Endodermal cell (in vitro differentiated cells): ENCODE data around the gene ERC1. TPM values are rescaled to one million over a fixed set of nuclear protein-coding genes. Genes with fewer than 3 reads are reported as not detected.

Experiments used
- DNase-seq: peaks from one replicate; pipeline ENCODE4 v3.0.0-alpha.2; 2017
- H3K27ac ChIP-seq: 2 replicates; pipeline ENCODE4 v1.5.1; 2013; ENCODE audit warnings: mild to moderate bottlenecking, low read depth, low read length, moderate library complexity
- H3K27me3 ChIP-seq: 2 replicates; pipeline ENCODE4 v1.6.1; 2013; ENCODE audit warnings: mild to moderate bottlenecking, low read length, moderate library complexity; ENCODE audit not compliant: insufficient read depth, control insufficient read depth, poor library complexity, severe bottlenecking
- H3K36me3 ChIP-seq: 2 replicates; pipeline ENCODE4 v1.7.0; 2013; ENCODE audit warnings: mild to moderate bottlenecking, low read length, moderate library complexity; ENCODE audit not compliant: control insufficient read depth, insufficient read depth
- H3K4me1 ChIP-seq: one replicate; pipeline ENCODE4 v1.7.0; 2013; ENCODE audit warnings: low read length; ENCODE audit not compliant: control insufficient read depth, insufficient read depth
- H3K4me3 ChIP-seq: 2 replicates; pipeline ENCODE4 v1.5.1; 2013; ENCODE audit warnings: mild to moderate bottlenecking, low read length, moderate library complexity
- H3K9ac ChIP-seq: 2 replicates; pipeline ENCODE4 v1.6.1; 2013; ENCODE audit warnings: mild to moderate bottlenecking, low read length, moderate library complexity; ENCODE audit not compliant: poor library complexity, severe bottlenecking; ENCODE audit errors: extremely low read depth
- H3K9me3 ChIP-seq: 2 replicates; pipeline ENCODE4 v1.6.1; 2013; ENCODE audit warnings: mild to moderate bottlenecking, low read length, moderate library complexity; ENCODE audit not compliant: control insufficient read depth
- H3K27ac Mint-ChIP-seq: 2 replicates; pipeline ENCODE4 v1.8.0; 2020; ENCODE audit warnings: mixed read lengths
- H3K27me3 Mint-ChIP-seq: 2 replicates; pipeline ENCODE4 v1.8.0; 2021; ENCODE audit warnings: mild to moderate bottlenecking, mixed read lengths; ENCODE audit not compliant: insufficient read depth
- H3K36me3 Mint-ChIP-seq: 2 replicates; pipeline ENCODE4 v1.8.0; 2020; ENCODE audit warnings: low read depth, mixed read lengths
- H3K4me1 Mint-ChIP-seq: 2 replicates; pipeline ENCODE4 v1.8.0; 2020; ENCODE audit warnings: mixed read lengths
- H3K4me3 Mint-ChIP-seq: 2 replicates; pipeline ENCODE4 v1.8.0; 2020; ENCODE audit warnings: mild to moderate bottlenecking, moderate library complexity, mixed read lengths
- H3K9me3 Mint-ChIP-seq: 2 replicates; pipeline ENCODE4 v1.8.0; 2020; ENCODE audit warnings: mild to moderate bottlenecking, mixed read lengths
- WGBS, 2 experiments: methylation state at CpG; one replicate each; pipeline versions ENCODE4 v1.1.5 to v1.1.7; 2013; ENCODE audit warnings: missing lambda C conversion rate in 2 of 2, mixed read lengths in 1 of 2; ENCODE audit not compliant: insufficient coverage in 1 of 2, insufficient read length in 1 of 2; 5-methylcytosine and 5-hydroxymethylcytosine counted together
- total RNA-seq, 2 donors: library from RNA; stranded (reverse); fragmentation: NEBNext Ultra II Directional in 1 of 2; extraction: Animal tissue kit (Norgen Biotek cat#: 25700) in 1 of 2; gene quantifications; 2 replicates in 1 of 2; 3 replicates in 1 of 2; pipeline ENCODE4 v1.2.1, GENCODE V29; 2021
- TF ChIP-seq, protein P1 (sequence below): fragments of 200-600 bp; sonication (generic); conservative IDR thresholded peaks from 2 replicates; pipeline ENCODE4 v1.5.0; 2021; ENCODE audit warnings: antibody characterized with exemption, mild to moderate bottlenecking

The ERC1 gene
- total RNA-seq, 2 donors from 2014 or later: 60.6 to 159 TPM

- 90 to 100% methylated on average over 3 of the region's 3 CpGs for WGBS, 2 experiments
- H3K9ac ChIP-seq: no peak overlapping the region
- DNase-seq: no peak
- Mint-ChIP-seq H3K27me3 (no peaks in the 10 kb centered on the region), H3K4me1 (peaks cover 3% of the 10 kb centered on the region), H3K36me3 (peaks cover 57% of the 10 kb centered on the region), H3K9me3 (peaks cover 3% of the 10 kb centered on the region), H3K4me3 (no peak overlapping the region), H3K27ac (no peak overlapping the region)
- H3K9me3 ChIP-seq: no peaks in the 10 kb centered on the region
- no peak overlapping the region for H3K4me3 ChIP-seq
- peaks cover 31% of the 10 kb centered on the region for H3K36me3 ChIP-seq
- TF ChIP-seq, protein P1, sequence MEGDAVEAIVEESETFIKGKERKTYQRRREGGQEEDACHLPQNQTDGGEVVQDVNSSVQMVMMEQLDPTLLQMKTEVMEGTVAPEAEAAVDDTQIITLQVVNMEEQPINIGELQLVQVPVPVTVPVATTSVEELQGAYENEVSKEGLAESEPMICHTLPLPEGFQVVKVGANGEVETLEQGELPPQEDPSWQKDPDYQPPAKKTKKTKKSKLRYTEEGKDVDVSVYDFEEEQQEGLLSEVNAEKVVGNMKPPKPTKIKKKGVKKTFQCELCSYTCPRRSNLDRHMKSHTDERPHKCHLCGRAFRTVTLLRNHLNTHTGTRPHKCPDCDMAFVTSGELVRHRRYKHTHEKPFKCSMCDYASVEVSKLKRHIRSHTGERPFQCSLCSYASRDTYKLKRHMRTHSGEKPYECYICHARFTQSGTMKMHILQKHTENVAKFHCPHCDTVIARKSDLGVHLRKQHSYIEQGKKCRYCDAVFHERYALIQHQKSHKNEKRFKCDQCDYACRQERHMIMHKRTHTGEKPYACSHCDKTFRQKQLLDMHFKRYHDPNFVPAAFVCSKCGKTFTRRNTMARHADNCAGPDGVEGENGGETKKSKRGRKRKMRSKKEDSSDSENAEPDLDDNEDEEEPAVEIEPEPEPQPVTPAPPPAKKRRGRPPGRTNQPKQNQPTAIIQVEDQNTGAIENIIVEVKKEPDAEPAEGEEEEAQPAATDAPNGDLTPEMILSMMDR: no peak
- H3K27ac ChIP-seq: no peak overlapping the region
- H3K27me3 ChIP-seq: no peaks in the 10 kb centered on the region
- no peaks in the 10 kb centered on the region for H3K4me1 ChIP-seq
Observed at GRCh38 chr12:1030779-1031178, 39.8 kb downstream of the ERC1 start.

- 88 to 92% methylated on average over 1 to 3 of the region's 3 CpGs for WGBS, 2 experiments
- peaks cover 5% of the 10 kb centered on the region for H3K9me3 Mint-ChIP-seq
- no peaks in the 10 kb centered on the region for H3K27me3 Mint-ChIP-seq
Observed at GRCh38 chr12:1034243-1034642, 43.2 kb downstream of the ERC1 start.

GRCh38 chr12:1034751-1035457 is 43.9 kb downstream of the ERC1 start:
- peaks cover 63% of the 10 kb centered on the region for H3K36me3 Mint-ChIP-seq
- 82 to 94% methylated on average over 3 to 6 of the region's 6 CpGs for WGBS, 2 experiments
- H3K36me3 ChIP-seq: peaks cover 16% of the 10 kb centered on the region
- TF ChIP-seq, protein P1: no peak
- no peak overlapping the region for H3K4me3 Mint-ChIP-seq
- DNase-seq: no peak
- no peak overlapping the region for H3K4me3 ChIP-seq
- no peaks in the 10 kb centered on the region for H3K27me3 Mint-ChIP-seq
- H3K27ac ChIP-seq: no peak overlapping the region
- H3K9ac ChIP-seq: no peak overlapping the region
- no peaks in the 10 kb centered on the region for H3K9me3 ChIP-seq
- H3K9me3 Mint-ChIP-seq: peaks cover 5% of the 10 kb centered on the region
- no peaks in the 10 kb centered on the region for H3K4me1 Mint-ChIP-seq
- H3K27ac Mint-ChIP-seq: no peak overlapping the region
- H3K27me3 ChIP-seq: no peaks in the 10 kb centered on the region
- no peaks in the 10 kb centered on the region for H3K4me1 ChIP-seq

More at GRCh38 chr12:1034243-1034642, 43.2 kb downstream of the ERC1 start:
- DNase-seq: no peak
- TF ChIP-seq, protein P1: no peak
- H3K9me3 ChIP-seq: no peaks in the 10 kb centered on the region
- Mint-ChIP-seq H3K27ac (no peak overlapping the region), H3K4me1 (no peaks in the 10 kb centered on the region), H3K4me3 (no peak overlapping the region), H3K36me3 (peaks cover 63% of the 10 kb centered on the region)
- no peak overlapping the region for H3K4me3 ChIP-seq
- peaks cover 18% of the 10 kb centered on the region for H3K36me3 ChIP-seq
- no peak overlapping the region for H3K9ac ChIP-seq
- no peaks in the 10 kb centered on the region for H3K4me1 ChIP-seq
- no peak overlapping the region for H3K27ac ChIP-seq
- H3K27me3 ChIP-seq: no peaks in the 10 kb centered on the region
